ENCODE measurements around the gene RWDD2A.

DNA sequence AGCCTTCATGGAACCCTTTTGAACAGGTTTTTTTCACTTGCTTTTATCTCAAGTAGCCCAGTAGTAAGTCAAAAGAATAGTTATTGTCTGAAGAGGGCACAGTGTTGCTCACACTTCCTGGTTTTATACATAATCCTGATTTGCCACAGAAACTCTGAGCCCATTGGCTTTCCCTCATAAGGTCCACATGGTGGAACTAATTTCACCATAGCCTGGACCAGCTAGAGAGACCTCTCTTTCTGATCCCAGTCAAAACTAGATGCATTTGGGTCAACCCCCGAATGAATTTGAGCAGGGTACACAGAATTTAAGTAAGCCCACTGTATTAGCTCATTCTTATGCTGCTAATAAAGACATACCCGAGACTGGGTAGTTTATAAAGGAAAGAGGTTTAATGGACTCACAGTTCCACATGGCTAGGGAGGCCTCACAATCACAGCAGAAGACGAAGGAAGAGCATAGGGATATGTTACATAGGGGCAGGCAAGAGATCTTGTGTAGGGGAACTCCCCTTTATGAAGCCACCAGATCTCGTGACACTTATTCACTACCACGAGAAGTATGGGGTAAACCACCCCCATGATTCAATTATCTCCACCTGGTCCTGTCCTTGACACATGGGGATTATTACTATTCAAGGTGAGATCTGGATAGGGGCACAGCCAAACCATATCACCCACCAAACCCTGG lies 6.2 kb downstream of the RWDD2A start:
- TF ChIP-seq, protein P1, sequence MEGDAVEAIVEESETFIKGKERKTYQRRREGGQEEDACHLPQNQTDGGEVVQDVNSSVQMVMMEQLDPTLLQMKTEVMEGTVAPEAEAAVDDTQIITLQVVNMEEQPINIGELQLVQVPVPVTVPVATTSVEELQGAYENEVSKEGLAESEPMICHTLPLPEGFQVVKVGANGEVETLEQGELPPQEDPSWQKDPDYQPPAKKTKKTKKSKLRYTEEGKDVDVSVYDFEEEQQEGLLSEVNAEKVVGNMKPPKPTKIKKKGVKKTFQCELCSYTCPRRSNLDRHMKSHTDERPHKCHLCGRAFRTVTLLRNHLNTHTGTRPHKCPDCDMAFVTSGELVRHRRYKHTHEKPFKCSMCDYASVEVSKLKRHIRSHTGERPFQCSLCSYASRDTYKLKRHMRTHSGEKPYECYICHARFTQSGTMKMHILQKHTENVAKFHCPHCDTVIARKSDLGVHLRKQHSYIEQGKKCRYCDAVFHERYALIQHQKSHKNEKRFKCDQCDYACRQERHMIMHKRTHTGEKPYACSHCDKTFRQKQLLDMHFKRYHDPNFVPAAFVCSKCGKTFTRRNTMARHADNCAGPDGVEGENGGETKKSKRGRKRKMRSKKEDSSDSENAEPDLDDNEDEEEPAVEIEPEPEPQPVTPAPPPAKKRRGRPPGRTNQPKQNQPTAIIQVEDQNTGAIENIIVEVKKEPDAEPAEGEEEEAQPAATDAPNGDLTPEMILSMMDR (conservative IDR thresholded peaks at IDR 0.05 in 1 of 2, IDR thresholded peaks at IDR 0.05 in 1 of 2; ENCODE audit: low read depth in 1 of 2, low read length in 2 of 2): no peak
- TF ChIP-seq EZH2 (IDR thresholded peaks at IDR 0.05; ENCODE audit: low read length, missing control alignments): no peak
